Stimulated activated naive B cell treated with anti-CD40 and anti-IgM and Interleukin-4, amounts not matched to agents 10 μg/mL and 1 μg/mL and 100 μg/mL, for 72 hours (primary cell): ENCODE measurements around the gene NR3C1.

Experiments
- ATAC-seq, 2 donors: fragments of 150-1000 bp; cut with Tn5 transposase; replicated peaks; 2 replicates each; pipeline ENCODE4 v1.10.0; 2021; ENCODE audit warnings: moderate library complexity in 1 of 2
- DNase-seq: peaks from one replicate; pipeline ENCODE4 v3.0.0; 2021
- H3K27ac Mint-ChIP-seq: one replicate; pipeline ENCODE4 v1.8.0; 2022; ENCODE audit warnings: mild to moderate bottlenecking, mixed read lengths
- H3K27me3 Mint-ChIP-seq, 2 donors: one replicate each; pipeline ENCODE4 v1.8.0; 2022; ENCODE audit warnings: mixed read lengths in 2 of 2
- H3K36me3 Mint-ChIP-seq, 2 donors: one replicate each; pipeline ENCODE4 v1.8.0; 2022; ENCODE audit warnings: mixed read lengths in 2 of 2, mild to moderate bottlenecking in 1 of 2
- H3K4me1 Mint-ChIP-seq, 2 donors: one replicate each; pipeline ENCODE4 v1.8.0; 2022; ENCODE audit warnings: mixed read lengths in 2 of 2, mild to moderate bottlenecking in 1 of 2
- H3K4me3 Mint-ChIP-seq, 2 donors: one replicate each; pipeline ENCODE4 v1.8.0; 2022; ENCODE audit warnings: mild to moderate bottlenecking in 2 of 2, mixed read lengths in 2 of 2, moderate library complexity in 1 of 2
- H3K9me3 Mint-ChIP-seq, 2 donors: one replicate each; pipeline ENCODE4 v1.8.0; 2022; ENCODE audit warnings: mixed read lengths in 2 of 2, mild to moderate bottlenecking in 1 of 2

NR3C1 gene

GRCh38 chr5:143354025-143354424 is 49.5 kb downstream of the NR3C1 start:
- ATAC-seq, result peak in 1 of 2 donors; percentile 6
- Mint-ChIP-seq H3K4me3 (peak overlapping the region; percentile 77 to 79), H3K36me3 (peaks cover 8 to 13% of the 10 kb centered on the region in 2 donors), H3K27me3 (no peaks in the 10 kb centered on the region), H3K27ac (peak overlapping the region; percentile 84), H3K4me1 (peaks cover 22 to 39% of the 10 kb centered on the region in 2 donors), H3K9me3 (no peaks in the 10 kb centered on the region)
- DNase-seq, result no peak

- DNase-seq (no peak), ATAC-seq (no peak)
- H3K4me3 Mint-ChIP-seq, result peak overlapping the region; percentile 27 to 79
- H3K27ac Mint-ChIP-seq, result no peak overlapping the region
- H3K27me3 Mint-ChIP-seq, result no peaks in the 10 kb centered on the region
- no peaks in the 10 kb centered on the region for H3K9me3 Mint-ChIP-seq
- peaks cover 8 to 12% of the 10 kb centered on the region in 2 donors for H3K36me3 Mint-ChIP-seq
- peaks cover 20 to 30% of the 10 kb centered on the region in 2 donors for H3K4me1 Mint-ChIP-seq
Observed at GRCh38 chr5:143352691-143353090, 50.8 kb downstream of the NR3C1 start.

GRCh38 chr5:143350751-143351602 is 52.5 kb downstream of the NR3C1 start:
- Mint-ChIP-seq H3K9me3 (no peaks in the 10 kb centered on the region), H3K4me1 (peaks cover 19 to 28% of the 10 kb centered on the region in 2 donors), H3K27me3 (no peaks in the 10 kb centered on the region), H3K27ac (no peak overlapping the region), H3K4me3 (no peak overlapping the region), H3K36me3 (peaks cover 8 to 12% of the 10 kb centered on the region in 2 donors)
- ATAC-seq, result peak; percentile 74 to 76
- no peak for DNase-seq

GRCh38 chr5:143350341-143350740 is 53.1 kb downstream of the NR3C1 start:
- Mint-ChIP-seq H3K9me3 (no peaks in the 10 kb centered on the region), H3K4me3 (no peak overlapping the region), H3K27ac (no peak overlapping the region), H3K36me3 (peaks cover 8 to 12% of the 10 kb centered on the region in 2 donors), H3K27me3 (no peaks in the 10 kb centered on the region), H3K4me1 (peaks cover 19 to 32% of the 10 kb centered on the region in 2 donors)
- ATAC-seq, result peak in 1 of 2 donors; percentile 7
- no peak for DNase-seq

- no peak for DNase-seq
- H3K27me3 Mint-ChIP-seq, result no peaks in the 10 kb centered on the region
- peaks cover 10 to 14% of the 10 kb centered on the region in 2 donors for H3K36me3 Mint-ChIP-seq
- no peak for ATAC-seq
- H3K9me3 Mint-ChIP-seq, result no peaks in the 10 kb centered on the region
- no peak overlapping the region for H3K4me3 Mint-ChIP-seq
- H3K4me1 Mint-ChIP-seq, result peaks cover 21 to 29% of the 10 kb centered on the region in 2 donors
- H3K27ac Mint-ChIP-seq, result no peak overlapping the region
Observed at GRCh38 chr5:143349177-143349576, 54.3 kb downstream of the NR3C1 start.

- H3K36me3 Mint-ChIP-seq, result peaks cover 3 to 5% of the 10 kb centered on the region in 2 donors
- H3K4me3 Mint-ChIP-seq, result no peak overlapping the region
- H3K4me1 Mint-ChIP-seq, result peaks cover 17 to 24% of the 10 kb centered on the region in 2 donors
- DNase-seq (no peak), ATAC-seq (no peak)
- no peaks in the 10 kb centered on the region for H3K27me3 Mint-ChIP-seq
- H3K27ac Mint-ChIP-seq, result peak overlapping the region; percentile 44
- no peaks in the 10 kb centered on the region for H3K9me3 Mint-ChIP-seq
Observed at GRCh38 chr5:143347698-143348344, 55.7 kb downstream of the NR3C1 start.

- Mint-ChIP-seq H3K27me3 (no peaks in the 10 kb centered on the region), H3K4me1 (peaks cover 22 to 29% of the 10 kb centered on the region in 2 donors), H3K27ac (no peak overlapping the region), H3K36me3 (peaks cover 8 to 9% of the 10 kb centered on the region in 2 donors), H3K9me3 (peaks cover 0 to 2% of the 10 kb centered on the region in 2 donors), H3K4me3 (no peak overlapping the region)
- no peak for DNase-seq
- no peak for ATAC-seq
Observed at GRCh38 chr5:143347046-143347445, 56.4 kb downstream of the NR3C1 start.

GRCh38 chr5:143345671-143346440 is 57.6 kb downstream of the NR3C1 start:
- Mint-ChIP-seq H3K27me3 (no peaks in the 10 kb centered on the region), H3K4me1 (peaks cover 22 to 35% of the 10 kb centered on the region in 2 donors), H3K27ac (no peak overlapping the region), H3K4me3 (no peak overlapping the region), H3K36me3 (peaks cover 8 to 9% of the 10 kb centered on the region in 2 donors), H3K9me3 (peaks cover 0 to 2% of the 10 kb centered on the region in 2 donors)
- DNase-seq (no peak), ATAC-seq (no peak)

GRCh38 chr5:143343042-143343441 is 60.4 kb downstream of the NR3C1 start:
- H3K9me3 Mint-ChIP-seq, result peaks cover 0 to 2% of the 10 kb centered on the region in 2 donors
- H3K27ac Mint-ChIP-seq, result no peak overlapping the region
- ATAC-seq, result no peak
- DNase-seq, result no peak
- peaks cover 24 to 46% of the 10 kb centered on the region in 2 donors for H3K4me1 Mint-ChIP-seq
- H3K4me3 Mint-ChIP-seq, result no peak overlapping the region
- peaks cover 12 to 21% of the 10 kb centered on the region in 2 donors for H3K36me3 Mint-ChIP-seq
- no peaks in the 10 kb centered on the region for H3K27me3 Mint-ChIP-seq

- Mint-ChIP-seq H3K4me3 (no peak overlapping the region), H3K9me3 (peaks cover 0 to 2% of the 10 kb centered on the region in 2 donors), H3K27ac (no peak overlapping the region), H3K4me1 (peaks cover 20 to 46% of the 10 kb centered on the region in 2 donors), H3K27me3 (no peaks in the 10 kb centered on the region), H3K36me3 (peaks cover 12 to 21% of the 10 kb centered on the region in 2 donors)
- ATAC-seq, result no peak
- no peak for DNase-seq
Observed at GRCh38 chr5:143342607-143343006, 60.9 kb downstream of the NR3C1 start.

GRCh38 chr5:143341807-143342570 is 61.5 kb downstream of the NR3C1 start:
- Mint-ChIP-seq H3K4me3 (no peak overlapping the region), H3K9me3 (peaks cover 0 to 2% of the 10 kb centered on the region in 2 donors), H3K27ac (no peak overlapping the region), H3K36me3 (peaks cover 12 to 21% of the 10 kb centered on the region in 2 donors), H3K27me3 (no peaks in the 10 kb centered on the region), H3K4me1 (peaks cover 20 to 46% of the 10 kb centered on the region in 2 donors)
- DNase-seq, result no peak
- ATAC-seq, result peak in 1 of 2 donors; percentile 29

- Mint-ChIP-seq H3K36me3 (peaks cover 14 to 21% of the 10 kb centered on the region in 2 donors), H3K27ac (peak overlapping the region; percentile 37), H3K9me3 (peaks cover 0 to 2% of the 10 kb centered on the region in 2 donors), H3K27me3 (no peaks in the 10 kb centered on the region), H3K4me1 (peaks cover 19 to 47% of the 10 kb centered on the region in 2 donors), H3K4me3 (no peak overlapping the region)
- ATAC-seq (no peak), DNase-seq (no peak)
Observed at GRCh38 chr5:143340891-143341685, 62.4 kb downstream of the NR3C1 start.
